GM18873 (cell line): ENCODE measurements around the gene CHIT1.
"Not testable (repeated sequence)": the region's sequence is repeated elsewhere in the genome, so short reads cannot be mapped to it uniquely, and the experiment has no call there.

Source experiments
- ATAC-seq: cut with Tn5 transposase; IDR thresholded peaks from one replicate; pipeline ENCODE4 v1.9.1; 2021; ENCODE audit warnings: mild to moderate bottlenecking, moderate library complexity, moderate number of reproducible peaks; ENCODE audit not compliant: unreplicated experiment, low FRiP score

Gene CHIT1

DNA sequence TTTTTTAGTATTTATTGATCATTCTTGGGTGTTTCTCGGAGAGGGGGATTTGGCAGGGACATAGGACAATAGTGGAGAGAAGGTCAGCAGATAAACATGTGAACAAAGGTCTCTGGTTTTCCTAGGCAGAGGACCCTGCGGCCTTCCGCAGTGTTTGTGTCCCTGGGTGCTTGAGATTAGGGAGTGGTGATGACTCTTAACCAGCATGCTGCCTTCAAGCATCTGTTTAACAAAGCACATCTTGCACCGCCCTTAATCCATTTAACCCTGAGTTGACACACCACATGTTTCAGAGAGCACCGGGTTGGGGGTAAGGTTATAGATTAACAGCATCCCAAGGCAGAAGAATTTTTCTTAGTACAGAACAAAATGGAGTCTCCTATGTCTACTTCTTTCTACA is 36.7 kb upstream of the CHIT1 start:
- not testable (repeated sequence) for ATAC-seq

- no peak for ATAC-seq
Observed at GRCh38 chr1:203265541-203265940, 36.1 kb upstream of the CHIT1 start.

DNA sequence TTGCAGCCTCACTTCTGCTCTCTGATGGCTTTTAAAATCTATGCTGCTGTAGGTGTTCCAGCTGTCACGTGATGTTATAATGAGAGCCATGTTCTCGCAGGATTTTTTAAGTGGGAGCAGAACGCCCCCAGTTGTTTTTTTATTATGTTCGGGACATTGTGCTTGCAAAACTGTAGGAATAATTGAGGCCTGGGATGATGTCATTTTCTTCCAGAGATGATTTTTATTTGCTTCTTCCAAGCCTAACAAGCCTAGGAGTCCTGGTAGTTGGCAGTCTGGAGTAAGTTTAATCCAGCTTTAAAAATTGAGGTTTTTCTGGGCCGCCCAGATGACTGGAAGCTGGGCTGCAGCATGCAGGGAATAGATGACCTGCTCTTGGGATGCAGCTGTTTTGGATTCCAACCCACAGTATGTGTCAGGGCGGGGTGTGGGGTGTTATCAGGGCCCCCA is 34.6 kb upstream of the CHIT1 start:
- ATAC-seq, result no peak

- ATAC-seq, result no peak
Observed at GRCh38 chr1:203263496-203263895, 34.0 kb upstream of the CHIT1 start.

DNA sequence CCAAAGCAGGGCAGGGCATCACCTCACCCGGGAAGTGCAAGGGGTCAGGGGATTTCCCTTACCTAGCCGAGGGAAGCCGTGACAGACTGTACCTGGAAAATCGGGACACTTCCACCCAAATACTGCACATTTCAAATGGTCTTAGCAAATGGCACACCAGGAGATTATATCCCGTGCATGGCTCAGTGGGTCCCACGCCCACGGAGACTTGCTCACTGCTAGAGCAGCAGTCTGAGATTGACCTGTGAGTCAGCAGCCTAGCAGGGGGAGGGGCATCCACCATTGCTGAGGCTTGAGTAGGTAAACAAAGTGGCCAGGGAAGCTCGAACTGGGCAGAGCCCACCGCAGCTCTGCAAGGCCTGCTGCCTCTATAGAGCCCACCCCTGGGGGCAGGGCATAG is 27.2 kb upstream of the CHIT1 start:
- ATAC-seq, result not testable (repeated sequence)

DNA sequence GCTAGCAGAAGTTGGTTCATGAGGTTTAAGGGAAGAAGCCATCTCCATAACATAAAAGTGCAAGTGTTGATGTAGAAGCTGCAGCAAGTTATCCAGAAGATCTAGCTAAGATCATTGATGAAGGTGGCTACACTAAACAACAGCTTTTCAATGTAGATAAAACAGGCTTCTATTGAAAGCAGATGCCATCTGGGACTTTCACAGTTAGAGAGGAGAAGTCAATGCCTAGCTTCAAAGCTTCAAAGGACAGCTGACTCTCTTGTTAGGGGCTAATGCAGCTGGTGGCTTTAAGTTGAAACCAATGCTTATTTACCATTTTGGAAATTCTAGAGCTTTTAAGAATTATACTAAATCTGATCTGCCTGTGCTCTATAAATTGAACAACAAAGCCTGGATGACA is 25.3 kb upstream of the CHIT1 start:
- not testable (repeated sequence) for ATAC-seq

DNA sequence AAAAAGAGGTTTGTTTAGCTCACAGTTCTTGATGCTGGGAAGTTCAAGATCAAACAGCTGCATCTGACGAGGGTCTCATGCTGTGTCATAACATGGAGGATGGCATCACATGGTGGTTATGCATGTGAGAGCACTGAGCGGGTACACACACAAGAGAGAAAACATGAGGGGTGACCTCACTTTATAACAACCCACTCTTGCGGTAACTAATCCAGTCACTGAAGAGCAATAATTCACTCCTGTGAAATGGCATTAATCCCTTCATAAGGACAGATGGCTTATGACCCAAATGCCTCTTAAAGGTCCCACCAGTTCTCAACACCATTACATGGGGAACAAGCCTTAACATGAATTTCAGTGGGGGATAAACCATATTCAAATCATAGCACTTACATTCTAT is 23.2 kb upstream of the CHIT1 start:
- ATAC-seq, result no peak

DNA sequence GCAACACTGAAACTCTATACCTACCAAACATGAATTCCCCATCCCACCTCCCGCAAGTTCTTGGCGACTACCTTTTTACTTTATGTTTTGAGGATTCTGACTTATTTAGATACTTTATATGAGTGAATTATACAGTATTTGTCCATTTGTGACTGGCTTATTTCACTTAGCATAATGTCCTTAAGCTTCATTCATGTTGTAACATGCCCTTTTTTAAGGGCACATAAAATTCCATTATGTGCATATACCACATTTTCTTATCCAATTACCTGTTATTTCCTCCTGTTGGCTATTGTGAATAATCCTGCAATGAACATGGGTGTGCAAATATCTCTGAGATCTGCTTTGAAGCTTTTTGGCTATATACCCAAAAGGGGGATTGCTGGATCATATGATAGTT is 22.0 kb upstream of the CHIT1 start:
- no peak for ATAC-seq

DNA sequence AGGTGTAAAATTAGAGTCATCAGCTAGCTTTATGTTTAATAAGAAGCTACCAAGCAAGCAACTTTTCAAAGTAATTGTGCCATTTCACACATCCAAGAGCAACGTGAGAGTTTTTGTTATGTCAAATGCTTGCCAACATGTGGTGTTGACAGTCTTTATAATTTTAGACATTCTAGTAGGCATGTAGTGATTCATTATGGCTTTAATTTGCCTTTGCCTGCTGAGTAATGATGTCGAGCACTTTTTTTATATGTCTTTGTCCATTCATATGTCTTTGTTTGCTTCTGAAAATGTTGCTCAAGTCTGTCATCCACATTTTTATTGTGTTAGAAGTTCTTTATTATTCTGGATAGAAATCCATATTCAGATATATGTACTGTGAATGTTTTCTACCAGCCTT is 21.4 kb upstream of the CHIT1 start:
- ATAC-seq, result no peak

- no peak for ATAC-seq
Observed at GRCh38 chr1:203244776-203245175, 15.3 kb upstream of the CHIT1 start.

DNA sequence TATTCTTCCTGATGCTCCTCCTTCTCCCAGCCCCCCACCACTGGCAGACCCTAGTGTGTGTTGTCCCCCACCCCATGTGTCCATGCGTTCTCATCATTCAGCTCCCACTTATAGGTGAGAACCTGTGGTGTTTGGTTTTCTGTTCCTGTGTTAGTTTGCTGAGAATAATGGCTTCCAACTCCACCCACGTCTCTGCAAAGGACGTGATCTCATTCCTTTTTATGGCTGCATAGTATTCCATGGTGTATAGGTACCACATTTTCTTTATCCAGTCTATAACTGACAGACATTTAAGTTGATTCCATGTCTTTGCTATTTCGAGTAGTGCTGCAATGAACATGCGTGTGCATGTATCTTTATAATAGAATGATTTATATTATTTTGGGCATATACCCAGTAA is 12.2 kb upstream of the CHIT1 start:
- not testable (repeated sequence) for ATAC-seq

GRCh38 chr1:203239526-203240305 is 10.2 kb upstream of the CHIT1 start:
- ATAC-seq, result no peak

GRCh38 chr1:203239081-203239480 is 9.6 kb upstream of the CHIT1 start:
- no peak for ATAC-seq

DNA sequence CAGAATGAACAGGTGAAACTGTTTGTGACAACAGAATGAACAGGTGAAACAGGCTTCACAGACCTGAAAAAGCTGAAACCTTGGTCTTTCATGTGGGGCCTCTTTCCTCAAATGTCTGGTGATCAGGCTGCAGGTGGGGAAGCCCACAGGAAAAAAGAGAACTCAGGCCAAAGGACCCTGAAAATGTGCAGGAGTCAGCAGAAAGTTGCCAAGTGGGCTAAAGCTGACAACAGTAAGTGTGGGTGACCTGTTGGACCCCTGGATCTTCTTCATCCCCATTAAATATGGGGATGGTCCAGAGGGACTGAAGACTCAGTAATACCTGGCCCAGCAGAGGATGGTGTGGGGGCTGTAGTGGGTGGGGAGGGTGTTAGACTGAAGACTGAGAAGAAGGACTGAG is 9.1 kb upstream of the CHIT1 start:
- no peak for ATAC-seq

GRCh38 chr1:203234901-203235300 is 5.4 kb upstream of the CHIT1 start:
- ATAC-seq, result not testable (repeated sequence)

- ATAC-seq, result no peak
Observed at GRCh38 chr1:203228670-203229069, 803 bp downstream of the CHIT1 start.

DNA sequence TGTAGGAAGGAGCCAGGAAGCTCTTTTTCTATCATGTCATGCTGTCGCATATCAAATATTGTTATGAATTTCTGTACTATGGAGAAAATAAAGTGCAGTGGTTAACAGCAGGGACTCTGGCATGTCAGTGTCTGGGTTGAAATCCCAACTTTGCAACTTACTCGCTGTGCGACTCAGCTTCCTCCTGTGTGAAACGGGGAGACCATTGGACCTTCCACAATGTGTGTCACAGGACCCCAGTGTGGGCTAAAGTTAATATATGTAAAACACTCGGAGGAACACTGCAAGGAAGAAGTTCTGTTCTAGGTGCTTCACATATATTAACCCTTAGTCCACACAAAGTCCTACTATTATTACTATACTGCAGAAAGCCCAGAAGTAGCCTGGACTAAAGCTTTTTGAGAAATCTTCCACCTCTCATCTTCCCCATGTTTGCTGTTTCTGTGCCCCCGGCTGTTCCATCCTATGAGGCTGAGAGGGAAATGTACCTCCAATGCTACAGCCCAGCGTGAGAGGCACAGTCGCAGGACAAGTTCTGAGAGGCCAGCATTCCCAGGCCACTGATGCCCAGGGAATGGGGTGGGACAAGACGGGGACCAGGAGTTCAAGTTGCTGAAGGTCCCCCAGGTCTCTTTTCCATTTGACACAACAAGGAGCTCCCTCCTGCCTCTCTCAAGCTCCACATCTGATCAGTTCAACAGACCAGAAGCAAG is 1.9 kb downstream of the CHIT1 start:
- no peak for ATAC-seq

GRCh38 chr1:203225071-203225470 is 4.4 kb downstream of the CHIT1 start:
- ATAC-seq, result no peak

- no peak for ATAC-seq
Observed at GRCh38 chr1:203223012-203223775, 6.3 kb downstream of the CHIT1 start.

DNA sequence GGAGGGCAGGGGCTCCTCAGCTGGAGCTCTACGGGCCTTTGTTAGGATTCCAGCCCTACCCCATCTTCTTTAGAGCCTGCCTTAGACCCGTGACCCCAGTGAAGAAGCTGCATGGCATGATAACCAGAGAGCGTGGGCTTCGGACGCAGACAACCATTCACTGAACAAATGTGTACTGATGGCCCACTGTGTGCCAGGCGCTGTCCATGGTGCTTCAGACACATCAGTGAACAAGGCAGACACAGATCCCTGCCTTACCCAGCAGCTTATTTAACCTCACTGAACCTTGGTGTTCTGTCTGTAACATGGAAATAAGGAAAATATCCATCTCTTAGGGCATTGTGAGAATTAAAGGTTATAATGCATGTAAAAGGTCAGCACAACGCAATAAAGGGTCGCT is 9.5 kb downstream of the CHIT1 start:
- ATAC-seq, result no peak

- no peak for ATAC-seq
Observed at GRCh38 chr1:203219171-203219570, 10.3 kb downstream of the CHIT1 start.
